GM12878 (cell line): ENCODE results near the gene PRKAR1A. TPM values are rescaled to one million over a fixed set of nuclear protein-coding genes. Genes with fewer than 3 reads are reported as not detected.

ENCODE experiments used
- ATAC-seq: fragments of 200-7000 bp; cut with Tn5 transposase; 3 replicates; pipeline ENCODE4 v1.9.1; 2020; ENCODE audit warnings: mild to moderate bottlenecking, moderate library complexity
- BruUV-seq: library from RNA; stranded (reverse); fragments of 400-500 nt; replicated peaks from 2 replicates; lab custom pipeline; 2021; lab: Mats Ljungman, UMichigan
- CTCF ChIA-PET: fragments of 300-600 bp; sonication (Branson Sonifier 250); formaldehyde crosslinking; extraction: SDS; loops from one replicate; lab custom pipeline; 2021; ENCODE audit warnings: inconsistent platforms; lab: Yijun Ruan, JAX
- POLR2A ChIA-PET: fragments of 350-600 bp; formaldehyde crosslinking; extraction: SDS; loops from one replicate; lab custom pipeline; 2021; ENCODE audit warnings: inconsistent platforms; lab: Charles Lee
- RAD21 ChIA-PET: fragments of 300-600 bp; sonication (Branson Sonifier 250); formaldehyde crosslinking; loops from one replicate; lab custom pipeline; 2023; ENCODE audit warnings: antibody characterized with exemption; ENCODE audit not compliant: unreplicated experiment; lab: Charles Lee
- SMC1A ChIA-PET: fragments of 300-600 bp; sonication (Branson Sonifier 250); formaldehyde crosslinking; loops from one replicate; lab custom pipeline; 2023; ENCODE audit not compliant: unreplicated experiment, uncharacterized antibody; lab: Charles Lee
- DNase-seq: peaks from one replicate; pipeline ENCODE4 v3.0.0-alpha.2; 2011; ENCODE audit warnings: low read depth, low spot score
- FAIRE-seq: peaks from 3 replicates; lab custom pipeline; 2011; peaks lifted over from hg19 to GRCh38; lab: Jason Lieb, UNC
- H2AFZ ChIP-seq: 2 replicates; pipeline ENCODE4 v1.6.0; 2011; ENCODE audit warnings: low read depth, low read length, control low read depth; ENCODE audit not compliant: control insufficient read depth
- H3K27ac ChIP-seq: 2 replicates; pipeline ENCODE4 v1.5.1; 2011; ENCODE audit warnings: control low read depth; ENCODE audit not compliant: control insufficient read depth, insufficient read depth
- H3K27me3 ChIP-seq, 2 experiments: replicated peaks in 1 of 2; 2 replicates each; pipeline versions ENCODE4 v1.6.0 to v1.6.1; 2011; ENCODE audit warnings: low read length in 1 of 2; ENCODE audit not compliant: control insufficient read depth in 2 of 2, insufficient read depth in 2 of 2
- H3K36me3 ChIP-seq, 2 experiments: 2 replicates each; pipeline ENCODE4 v1.5.1; 2011; ENCODE audit warnings: low read length in 1 of 2; ENCODE audit not compliant: control insufficient read depth in 2 of 2, insufficient read depth in 2 of 2
- H3K4me1 ChIP-seq: 2 replicates; pipeline ENCODE4 v1.6.1; 2011; ENCODE audit warnings: mild to moderate bottlenecking, low read length, moderate library complexity, mixed read lengths; ENCODE audit not compliant: control insufficient read depth, insufficient read depth
- H3K4me2 ChIP-seq: 2 replicates; pipeline ENCODE4 v1.6.0; 2011; ENCODE audit warnings: control low read depth; ENCODE audit not compliant: control insufficient read depth, insufficient read depth
- H3K4me3 ChIP-seq: fragments of 200-600 bp; sonication (generic); 2 replicates; pipeline ENCODE4 v1.5.1; 2016
- H3K79me2 ChIP-seq: 2 replicates; pipeline ENCODE4 v1.6.0; 2011; ENCODE audit warnings: low read length; ENCODE audit not compliant: control insufficient read depth, insufficient read depth
- H3K9ac ChIP-seq: 2 replicates; pipeline ENCODE4 v1.8.0; 2011; ENCODE audit warnings: low read length, control low read depth, mixed read lengths; ENCODE audit not compliant: control insufficient read depth, insufficient read depth
- H3K9me3 ChIP-seq: replicated peaks from 3 replicates; pipeline ENCODE4 v1.5.1; 2011; ENCODE audit warnings: mild to moderate bottlenecking, low read length; ENCODE audit not compliant: control insufficient read depth, insufficient read depth
- H4K20me1 ChIP-seq: 2 replicates; pipeline ENCODE4 v1.6.0; 2011; ENCODE audit not compliant: control insufficient read depth, insufficient read depth
- BRCA1 ChIP-seq: IDR thresholded peaks from 2 replicates; pipeline ENCODE4 v1.6.1; 2011; ENCODE audit warnings: low read depth, low read length, improper control_type of control experiment
- MXI1 ChIP-seq: fragments of 150-350 bp; IDR thresholded peaks from 2 replicates; pipeline ENCODE4 v1.6.1; 2011; ENCODE audit warnings: low read depth, mild to moderate bottlenecking, inconsistent platforms, low read length, improper control_type of control experiment
- NBN ChIP-seq: fragments of 450-650 bp; IDR thresholded peaks from 2 replicates; pipeline ENCODE4 v1.6.1; 2016
- POU2F2 ChIP-seq: IDR thresholded peaks from 3 replicates; pipeline ENCODE4 v1.6.1; 2011; ENCODE audit warnings: low read depth, mild to moderate bottlenecking, low read length, borderline replicate concordance
- WRNIP1 ChIP-seq: IDR thresholded peaks from 2 replicates; pipeline ENCODE4 v1.6.1; 2011; ENCODE audit warnings: low read depth, low read length, improper control_type of control experiment, borderline replicate concordance
- ZNF384 ChIP-seq: IDR thresholded peaks from 2 replicates; pipeline ENCODE4 v1.6.1; 2012; ENCODE audit warnings: low read depth, mild to moderate bottlenecking, low read length, improper control_type of control experiment, borderline replicate concordance
- ZNF687 ChIP-seq: fragments of 450-650 bp; IDR thresholded peaks from 2 replicates; pipeline ENCODE4 v1.6.1; 2017; ENCODE audit warnings: mild to moderate bottlenecking, moderate library complexity
- ZZZ3 ChIP-seq: IDR thresholded peaks from 2 replicates; pipeline ENCODE4 v1.6.1; 2011; ENCODE audit warnings: low read depth; ENCODE audit not compliant: control insufficient read depth, insufficient read length
- WGBS: methylation state at CpG from one replicate; pipeline ENCODE4 v1.1.6; 2016; ENCODE audit warnings: low lambda C conversion rate; ENCODE audit not compliant: insufficient replicate concordance, insufficient coverage; ENCODE audit errors: missing lambda C conversion rate; 5-methylcytosine and 5-hydroxymethylcytosine counted together
- in situ Hi-C: fragments of 300-500 bp; cut with MboI; formaldehyde crosslinking; loops from 9 replicates; pipeline ENCODE4 v1.14.3; 2018; ENCODE audit warnings: mixed read lengths
- intact Hi-C: fragments of 100-400 bp; cut with micrococcal nuclease; formaldehyde crosslinking; loops from one replicate; pipeline ENCODE4 v1.14.2; 2022; ENCODE audit not compliant: unreplicated experiment
- polyA plus RNA-seq, 11 experiments: library from polyadenylated mRNA; depleted of rRNA in 4 of 11; unstranded in 6 of 11; stranded (reverse) in 5 of 11; fragments of >200 nt; fragmentation: Nextera tagmentation in 4 of 11; fragmentation: Illumina TruSeq in 1 of 11; extraction: Ambion mirVana in 4 of 11; extraction: Trizol in 1 of 11; gene quantifications; 1 replicate in 1 of 11; 2 replicates in 10 of 11; pipeline versions ENCODE4 v1.2.1 to v1.2.3, GENCODE V29; 2011 to 2016; ENCODE audit warnings: inconsistent platforms in 2 of 11, missing spikeins in 2 of 11, low read depth in 1 of 11
- total RNA-seq, 4 experiments: library from RNA; depleted of rRNA in 3 of 4; stranded (reverse); fragments of >200 nt in 3 of 4; fragmentation: Illumina TruSeq in 1 of 4; extraction: Trizol in 1 of 4; gene quantifications; 2 replicates each; pipeline versions ENCODE4 v1.2.1 to v1.2.3, GENCODE V29; 2013 to 2021

The PRKAR1A gene
- total and polyA plus RNA-seq, 10 of the 15 experiments (the other 5 are each of a cell fraction or from before 2014, with no cell fraction given): 29.1 to 200 (median 125) TPM

- no peak for TF ChIP-seq ZZZ3
- no peak for TF ChIP-seq MXI1
These were observed 43.4 kb upstream of the PRKAR1A start (continued) for GRCh38 chr17:68468788-68469187.

DNA sequence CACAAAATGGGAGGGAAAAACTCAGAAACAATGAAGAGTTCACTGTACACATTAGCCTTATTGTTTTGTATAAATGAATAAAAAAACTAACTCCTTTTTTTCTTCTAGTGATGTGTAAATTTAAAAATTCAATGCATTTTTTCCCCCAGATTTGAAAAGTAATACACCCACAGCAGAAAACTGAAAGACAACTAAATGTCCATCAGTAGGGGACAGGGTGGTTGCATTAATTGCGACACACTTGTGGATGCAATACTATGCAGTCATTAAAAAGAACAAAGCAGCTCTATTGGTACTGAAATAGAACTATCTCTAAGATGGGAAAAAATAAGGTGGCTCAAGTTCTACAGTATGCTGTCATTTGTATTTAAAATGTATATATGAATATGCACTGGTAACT is 41.3 kb upstream of the PRKAR1A start:
- ChIA-PET POLR2A (no interaction called here), SMC1A (interaction anchor here (1.0 to 1.3 kb wide), 3 partner anchors 12 to 72 kb away, joined by 3 read pairs; no protein-coding TSS in a partner anchor), RAD21 (interaction anchor here (0.5 kb wide), 1 partner anchor 362 kb away, joined by 5 read pairs; no protein-coding TSS in a partner anchor), CTCF (interaction anchor here (1.1 to 8.5 kb wide), 7 partner anchors 10 to 207 kb away, joined by 3 to 59 read pairs (median 3); no protein-coding TSS in a partner anchor)
- Histone ChIP-seq H4K20me1 (no peaks in the 10 kb centered on the region), H3K4me2 (no peak overlapping the region), H3K27me3 (no peaks in the 10 kb centered on the region; a peak in 1 of 4 replicates), H3K79me2 (no peaks in the 10 kb centered on the region), H3K4me3 (no peak overlapping the region), H3K9ac (no peak overlapping the region), H2AFZ (no peak overlapping the region), H3K36me3 (no peaks in the 10 kb centered on the region), H3K4me1 (peaks cover under 1% of the 10 kb centered on the region; the same call in 1 of the 2 replicates), H3K9me3 (no peaks in the 10 kb centered on the region; the same call in 2 of the 3 replicates), H3K27ac (no peak overlapping the region)
- in situ Hi-C loops: no loop called here
- no peak for TF ChIP-seq BRCA1
- DNase-seq (no peak), ATAC-seq (no peak), FAIRE-seq (no peak)
- WGBS: 92% methylated on average over 1 of the region's 1 CpG
- intact Hi-C loops: no loop called here
- no TSS peak for BruUV-seq

GRCh38 chr17:68480885-68481284 is 31.3 kb upstream of the PRKAR1A start:
- H2AFZ ChIP-seq: no peak overlapping the region
- ChIA-PET RAD21 (no interaction called here), SMC1A (interaction anchor here (1.0 to 1.5 kb wide), 4 partner anchors 12 to 133 kb away, joined by 3 to 5 read pairs (median 4); no protein-coding TSS in a partner anchor), CTCF (interaction anchor here (2.1 to 2.8 kb wide), 3 partner anchors 13 to 133 kb away, joined by 7 to 19 read pairs (median 12); no protein-coding TSS in a partner anchor), POLR2A (no interaction called here)
- no peaks in the 10 kb centered on the region for H3K4me1 ChIP-seq
- no TSS peak for BruUV-seq
- H3K79me2 ChIP-seq: no peaks in the 10 kb centered on the region
- TF ChIP-seq POU2F2 (no peak), ZNF687 (no peak), WRNIP1 (no peak), ZNF384 (no peak), NBN (no peak)
- no peak for ATAC-seq
- no peak for DNase-seq
- in situ Hi-C loops: no loop called here
- H3K36me3 ChIP-seq: no peaks in the 10 kb centered on the region
- H3K9ac ChIP-seq: no peak overlapping the region
- no peak overlapping the region for H3K4me2 ChIP-seq
- no peak for FAIRE-seq
- no peak overlapping the region for H3K27ac ChIP-seq
- H3K9me3 ChIP-seq: peaks cover 2% of the 10 kb centered on the region; the same call in 2 of the 3 replicates
- intact Hi-C loops: no loop called here
- H4K20me1 ChIP-seq: no peaks in the 10 kb centered on the region
- H3K27me3 ChIP-seq: no peaks in the 10 kb centered on the region
- 67% methylated on average over 4 of the region's 4 CpGs for WGBS
- H3K4me3 ChIP-seq: no peak overlapping the region
